Thoracic aorta (tissue), 2 donors: ENCODE results near the gene STAT5B. TPM values are rescaled to one million over a fixed set of nuclear protein-coding genes. Genes with fewer than 3 reads are reported as not detected.

Experiments
- ATAC-seq: fragments of 150-250 bp; one replicate; pipeline ENCODE4 v1.8.0; 2017; ENCODE audit warnings: low read depth; ENCODE audit not compliant: insufficient number of reproducible peaks, low FRiP score
- DNase-seq: peaks from one replicate; pipeline ENCODE4 v3.0.0-alpha.2; 2020; ENCODE audit warnings: low spot score
- H3K27ac ChIP-seq, 2 donors: fragments of 200-600 bp; sonication (generic); 1 replicate in 1 of 2; 2 replicates in 1 of 2; pipeline ENCODE4 v1.5.1; 2016; ENCODE audit warnings: mild to moderate bottlenecking in 2 of 2, moderate library complexity in 2 of 2
- H3K27me3 ChIP-seq: fragments of 200-600 bp; sonication (generic); replicated peaks from 2 replicates; pipeline ENCODE4 v1.6.0; 2016; ENCODE audit warnings: mild to moderate bottlenecking; ENCODE audit not compliant: insufficient read depth
- H3K36me3 ChIP-seq: fragments of 200-600 bp; sonication (generic); one replicate; pipeline ENCODE4 v1.5.1; 2016
- H3K4me1 ChIP-seq, 2 donors: fragments of 200-600 bp; sonication (generic); 1 replicate in 1 of 2; 2 replicates in 1 of 2; pipeline versions ENCODE4 v1.5.1 to v1.6.0; 2016; ENCODE audit warnings: low read depth in 2 of 2, mild to moderate bottlenecking in 1 of 2; ENCODE audit not compliant: control insufficient read depth in 1 of 2
- H3K4me3 ChIP-seq: fragments of 200-600 bp; sonication (generic); 2 replicates; pipeline ENCODE4 v1.5.1; 2016; ENCODE audit warnings: mild to moderate bottlenecking
- H3K9me3 ChIP-seq: fragments of 200-600 bp; sonication (generic); 2 replicates; pipeline ENCODE4 v1.5.1; 2016
- total RNA-seq, 2 donors: library from RNA; depleted of rRNA; stranded (reverse); fragments of >200 nt; gene quantifications; one replicate each; pipeline versions ENCODE4 v1.1.0 to v1.2.3, GENCODE V29; 2016
- TF ChIP-seq, protein P1 (sequence below): fragments of 200-600 bp; sonication (generic); IDR thresholded peaks from one replicate; pipeline ENCODE4 v1.5.1; 2019; ENCODE audit warnings: antibody characterized with exemption

Gene STAT5B
- total RNA-seq, 2 donors from 2014 or later = 95.2 to 117 TPM

DNA sequence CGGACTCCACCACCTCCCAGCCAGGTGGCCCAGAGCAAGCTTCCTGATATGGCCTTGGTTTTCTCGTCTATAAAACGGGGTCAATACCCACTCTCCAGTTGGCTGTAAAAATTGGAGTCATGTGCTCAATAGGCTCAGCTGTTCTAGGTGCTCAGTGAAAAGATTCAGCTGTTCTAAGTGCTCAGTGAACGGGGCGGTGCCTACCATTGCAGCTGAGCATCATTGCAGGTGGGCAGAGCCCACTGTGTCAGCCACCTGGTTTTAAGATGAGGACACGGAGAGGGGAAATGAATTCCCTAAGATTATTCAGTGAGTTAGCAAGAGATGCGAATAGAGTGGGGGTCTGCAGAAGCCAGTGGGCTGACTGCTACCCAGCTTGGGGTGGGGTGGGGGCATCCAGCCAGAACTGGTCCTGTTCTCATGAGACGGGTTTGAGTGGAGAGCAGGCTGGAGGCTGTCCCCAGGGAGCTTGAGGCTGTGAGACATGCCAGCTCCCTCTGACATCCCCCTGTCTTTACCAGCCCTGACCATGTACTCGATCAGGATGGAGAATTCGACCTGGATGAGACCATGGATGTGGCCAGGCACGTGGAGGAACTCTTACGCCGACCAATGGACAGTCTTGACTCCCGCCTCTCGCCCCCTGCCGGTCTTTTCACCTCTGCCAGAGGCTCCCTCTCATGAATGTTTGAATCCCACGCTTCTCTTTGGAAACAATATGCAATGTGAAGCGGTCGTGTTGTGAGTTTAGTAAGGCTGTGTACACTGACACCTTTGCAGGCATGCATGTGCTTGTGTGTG, 34.0 kb upstream of the STAT5B start:
- ATAC-seq = no peak
- DNase-seq = no peak
- TF ChIP-seq, protein P1, sequence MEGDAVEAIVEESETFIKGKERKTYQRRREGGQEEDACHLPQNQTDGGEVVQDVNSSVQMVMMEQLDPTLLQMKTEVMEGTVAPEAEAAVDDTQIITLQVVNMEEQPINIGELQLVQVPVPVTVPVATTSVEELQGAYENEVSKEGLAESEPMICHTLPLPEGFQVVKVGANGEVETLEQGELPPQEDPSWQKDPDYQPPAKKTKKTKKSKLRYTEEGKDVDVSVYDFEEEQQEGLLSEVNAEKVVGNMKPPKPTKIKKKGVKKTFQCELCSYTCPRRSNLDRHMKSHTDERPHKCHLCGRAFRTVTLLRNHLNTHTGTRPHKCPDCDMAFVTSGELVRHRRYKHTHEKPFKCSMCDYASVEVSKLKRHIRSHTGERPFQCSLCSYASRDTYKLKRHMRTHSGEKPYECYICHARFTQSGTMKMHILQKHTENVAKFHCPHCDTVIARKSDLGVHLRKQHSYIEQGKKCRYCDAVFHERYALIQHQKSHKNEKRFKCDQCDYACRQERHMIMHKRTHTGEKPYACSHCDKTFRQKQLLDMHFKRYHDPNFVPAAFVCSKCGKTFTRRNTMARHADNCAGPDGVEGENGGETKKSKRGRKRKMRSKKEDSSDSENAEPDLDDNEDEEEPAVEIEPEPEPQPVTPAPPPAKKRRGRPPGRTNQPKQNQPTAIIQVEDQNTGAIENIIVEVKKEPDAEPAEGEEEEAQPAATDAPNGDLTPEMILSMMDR = no peak
- no peaks in the 10 kb centered on the region for H3K27me3 ChIP-seq
- peaks cover 12 to 26% of the 10 kb centered on the region in 2 donors for H3K4me1 ChIP-seq
- no peak overlapping the region for H3K4me3 ChIP-seq
- H3K9me3 ChIP-seq = no peaks in the 10 kb centered on the region
- peaks cover 44% of the 10 kb centered on the region for H3K36me3 ChIP-seq
- peak overlapping the region in 1 of 2 donors; percentile 66 for H3K27ac ChIP-seq

DNA sequence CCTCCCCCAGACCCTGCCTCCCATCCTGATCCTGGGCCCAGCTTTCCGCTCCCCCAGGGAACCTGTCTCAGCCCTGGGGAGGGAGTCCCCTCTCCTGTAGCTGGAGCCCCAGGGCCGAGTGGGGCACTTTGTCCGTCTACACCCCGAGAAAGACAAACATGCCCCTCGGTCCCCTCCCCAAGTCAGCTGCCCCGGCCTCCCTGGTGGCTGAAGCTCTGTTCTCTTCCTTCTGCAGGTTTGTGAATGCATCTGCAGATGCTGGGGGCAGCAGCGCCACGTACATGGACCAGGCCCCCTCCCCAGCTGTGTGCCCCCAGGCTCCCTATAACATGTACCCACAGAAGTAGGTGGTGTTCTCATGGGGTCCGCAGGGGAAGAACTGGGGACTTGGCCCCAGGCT, 33.0 kb upstream of the STAT5B start:
- TF ChIP-seq, protein P1 = no peak
- peaks cover 48% of the 10 kb centered on the region for H3K36me3 ChIP-seq
- H3K27me3 ChIP-seq = no peaks in the 10 kb centered on the region
- DNase-seq (no peak), ATAC-seq (no peak)
- H3K27ac ChIP-seq = peak overlapping the region in 1 of 2 donors; percentile 49
- no peak overlapping the region for H3K4me3 ChIP-seq
- H3K9me3 ChIP-seq = no peaks in the 10 kb centered on the region
- H3K4me1 ChIP-seq = peaks cover 9 to 26% of the 10 kb centered on the region in 2 donors

DNA sequence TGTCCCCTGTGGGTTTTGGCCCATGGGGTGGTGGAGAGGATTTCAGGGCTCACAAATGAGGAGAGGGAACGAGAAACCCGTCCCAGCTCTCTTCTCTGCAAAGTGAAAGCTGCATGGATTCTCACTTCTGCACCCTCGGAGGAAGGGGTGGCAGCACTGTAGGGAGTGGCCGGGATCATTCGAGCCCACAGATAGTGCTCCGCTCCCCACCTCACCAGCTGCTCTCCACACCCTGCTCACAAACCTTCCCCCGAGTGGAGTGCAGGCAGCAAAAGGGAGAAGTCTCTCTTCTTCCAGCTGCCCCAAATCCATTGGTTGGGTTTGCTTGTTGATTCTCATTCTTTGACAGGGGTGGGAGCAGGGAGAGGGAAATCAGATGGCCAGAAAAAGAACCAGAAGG, 32.3 kb upstream of the STAT5B start:
- ATAC-seq = no peak
- no peak overlapping the region for H3K4me3 ChIP-seq
- TF ChIP-seq, protein P1 = no peak
- peaks cover 47% of the 10 kb centered on the region for H3K36me3 ChIP-seq
- H3K9me3 ChIP-seq = no peaks in the 10 kb centered on the region
- H3K27ac ChIP-seq = no peak overlapping the region
- no peak for DNase-seq
- H3K27me3 ChIP-seq = no peaks in the 10 kb centered on the region
- peaks cover 9 to 26% of the 10 kb centered on the region in 2 donors for H3K4me1 ChIP-seq

DNA sequence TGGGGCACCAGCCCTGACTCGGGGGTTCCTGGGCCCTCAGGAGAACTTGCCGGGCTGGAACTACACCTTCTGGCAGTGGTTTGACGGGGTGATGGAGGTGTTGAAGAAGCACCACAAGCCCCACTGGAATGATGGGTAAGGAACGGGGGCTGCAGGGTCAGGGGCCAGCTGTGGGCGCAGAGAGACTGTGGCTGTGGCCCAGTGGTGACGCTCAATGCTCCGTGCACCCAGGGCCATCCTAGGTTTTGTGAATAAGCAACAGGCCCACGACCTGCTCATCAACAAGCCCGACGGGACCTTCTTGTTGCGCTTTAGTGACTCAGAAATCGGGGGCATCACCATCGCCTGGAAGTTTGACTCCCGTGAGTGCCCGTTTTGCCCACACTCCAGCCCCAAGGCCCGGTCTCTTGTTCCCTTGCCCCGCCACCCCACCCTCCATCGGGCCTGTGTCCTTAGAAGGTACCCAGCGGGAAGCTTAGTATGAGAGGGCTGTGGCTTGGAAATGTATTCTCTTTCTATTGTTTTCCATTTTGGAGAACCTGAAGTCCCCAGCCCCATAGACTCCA, 31.3 kb upstream of the STAT5B start:
- TF ChIP-seq, protein P1 = no peak
- H3K9me3 ChIP-seq = no peaks in the 10 kb centered on the region
- H3K27me3 ChIP-seq = no peaks in the 10 kb centered on the region
- ATAC-seq = no peak
- peaks cover 7 to 21% of the 10 kb centered on the region in 2 donors for H3K4me1 ChIP-seq
- no peak overlapping the region for H3K27ac ChIP-seq
- peaks cover 51% of the 10 kb centered on the region for H3K36me3 ChIP-seq
- DNase-seq = no peak
- H3K4me3 ChIP-seq = no peak overlapping the region

DNA sequence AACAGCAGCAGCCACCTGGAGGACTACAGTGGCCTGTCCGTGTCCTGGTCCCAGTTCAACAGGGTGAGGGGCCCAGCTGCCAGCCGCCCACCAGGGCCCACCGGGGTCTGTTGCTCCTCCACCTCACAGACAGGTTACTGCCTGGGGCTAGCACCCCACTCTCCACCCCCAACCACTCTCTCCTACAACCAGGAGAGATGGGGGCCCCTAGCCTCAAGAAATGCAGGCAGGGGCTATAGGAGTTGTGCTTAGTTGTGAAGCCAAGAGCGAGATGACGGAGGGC, 30.1 kb upstream of the STAT5B start:
- peaks cover 0 to 10% of the 10 kb centered on the region in 2 donors for H3K4me1 ChIP-seq
- H3K27me3 ChIP-seq = no peaks in the 10 kb centered on the region
- TF ChIP-seq, protein P1 = no peak
- ATAC-seq = no peak
- no peak overlapping the region for H3K27ac ChIP-seq
- H3K9me3 ChIP-seq = no peaks in the 10 kb centered on the region
- no peak overlapping the region for H3K4me3 ChIP-seq
- no peak for DNase-seq
- peaks cover 59% of the 10 kb centered on the region for H3K36me3 ChIP-seq
